Natural killer cell (primary cell): ENCODE results near the gene MAD1L1. TPM values are rescaled to one million over a fixed set of nuclear protein-coding genes. Genes with fewer than 3 reads are reported as not detected.

Source experiments
- ATAC-seq, 3 donors: fragments of 150-1000 bp in 2 of 3; fragments of 200-7000 bp in 1 of 3; cut with Tn5 transposase; 1 replicate in 1 of 3; 2 replicates in 2 of 3; pipeline ENCODE4 v1.10.0; 2021; ENCODE audit warnings: mild to moderate bottlenecking in 2 of 3, moderate library complexity in 2 of 3
- DNase-seq, 2 donors: peaks; one replicate each; pipeline versions ENCODE4 v3.0.0 to v3.0.0-alpha.2; 2013 to 2021; ENCODE audit warnings: mixed read lengths in 1 of 2
- H3K27ac ChIP-seq: one replicate; pipeline ENCODE4 v1.5.1; 2013; ENCODE audit warnings: mild to moderate bottlenecking, low read length
- H3K27me3 ChIP-seq: one replicate; pipeline ENCODE4 v1.6.1; 2013; ENCODE audit warnings: low read length; ENCODE audit not compliant: control insufficient read depth, insufficient read depth
- H3K36me3 ChIP-seq: one replicate; pipeline ENCODE4 v1.6.1; 2013; ENCODE audit warnings: low read length; ENCODE audit not compliant: control insufficient read depth, insufficient read depth
- H3K4me1 ChIP-seq: one replicate; pipeline ENCODE4 v1.6.1; 2013; ENCODE audit warnings: low read length; ENCODE audit not compliant: control insufficient read depth, insufficient read depth
- H3K4me3 ChIP-seq: one replicate; pipeline ENCODE4 v1.5.1; 2013; ENCODE audit warnings: low read length
- H3K9me3 ChIP-seq: one replicate; pipeline ENCODE4 v1.6.1; 2013; ENCODE audit warnings: low read length; ENCODE audit not compliant: control insufficient read depth, insufficient read depth
- H3K27ac Mint-ChIP-seq, 2 donors: one replicate each; pipeline ENCODE4 v1.8.0; 2022; ENCODE audit warnings: mild to moderate bottlenecking in 2 of 2, mixed read lengths in 2 of 2, moderate library complexity in 1 of 2
- H3K27me3 Mint-ChIP-seq, 2 donors: one replicate each; pipeline ENCODE4 v1.8.0; 2022; ENCODE audit warnings: low read depth in 2 of 2, mixed read lengths in 2 of 2
- H3K36me3 Mint-ChIP-seq: one replicate; pipeline ENCODE4 v1.8.0; 2022; ENCODE audit warnings: mixed read lengths
- H3K4me1 Mint-ChIP-seq, 2 donors: one replicate each; pipeline ENCODE4 v1.8.0; 2022; ENCODE audit warnings: mixed read lengths in 2 of 2
- H3K4me3 Mint-ChIP-seq: one replicate; pipeline ENCODE4 v1.8.0; 2022; ENCODE audit warnings: mild to moderate bottlenecking, moderate library complexity, mixed read lengths
- H3K9me3 Mint-ChIP-seq, 2 donors: one replicate each; pipeline ENCODE4 v1.8.0; 2022; ENCODE audit warnings: mixed read lengths in 2 of 2
- WGBS: methylation state at CpG from one replicate; pipeline ENCODE4 v1.1.7; 2013; ENCODE audit warnings: missing lambda C conversion rate; ENCODE audit not compliant: insufficient coverage; 5-methylcytosine and 5-hydroxymethylcytosine counted together
- intact Hi-C: fragments of 100-400 bp; cut with micrococcal nuclease; formaldehyde crosslinking; loops from one replicate; pipeline ENCODE4 v1.14.2; 2022
- total RNA-seq, 4 donors: library from RNA; stranded (reverse); fragments of 120-200 nt in 1 of 4; gene quantifications; one replicate each; pipeline versions ENCODE4 v1.2.3 to v1.2.4, GENCODE V29; 2013 to 2022
- TF ChIP-seq, protein P1 (sequence below): fragments of 200-600 bp; IDR thresholded peaks from one replicate; pipeline ENCODE4 v1.8.0; 2022; ENCODE audit warnings: antibody characterized with exemption

Gene MAD1L1
- total RNA-seq, 3 donors from 2014 or later (not counting 1 experiment from before 2014, with no cell fraction given) = 53.6 to 81.2 (median 77.4) TPM

DNA sequence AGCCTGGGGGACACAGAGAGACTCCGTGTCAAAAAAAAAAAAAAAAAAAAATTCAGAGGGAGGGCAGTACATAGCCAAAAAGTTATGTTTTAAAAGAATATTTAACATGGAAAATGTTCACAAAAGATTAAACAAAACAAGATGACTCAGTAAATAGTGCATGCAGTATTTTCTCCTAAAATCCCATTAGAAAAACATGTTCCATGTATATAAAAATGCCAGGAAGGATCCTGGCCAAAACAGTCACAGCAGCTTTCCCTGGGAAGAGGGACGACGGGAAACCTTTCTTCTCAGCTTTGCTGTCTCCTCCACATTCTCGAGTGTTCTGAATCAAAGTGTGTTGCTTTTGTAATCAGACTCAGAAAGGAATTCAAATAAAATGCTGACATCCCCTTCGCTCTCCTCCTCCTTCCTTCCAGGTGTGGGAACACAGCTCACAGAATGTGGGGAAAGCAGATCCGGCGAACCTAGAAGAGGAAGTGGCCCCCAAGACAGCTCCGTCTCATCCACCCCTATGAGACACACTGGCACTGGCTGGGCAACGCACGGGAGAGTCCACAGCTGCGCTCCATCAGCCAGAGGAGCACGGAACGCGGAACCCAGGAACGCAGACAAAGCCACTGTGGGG lies 139.4 kb downstream of the MAD1L1 start:
- Mint-ChIP-seq H3K4me1 (peaks cover 23 to 44% of the 10 kb centered on the region in 2 donors), H3K27me3 (peaks cover 12 to 32% of the 10 kb centered on the region in 2 donors), H3K9me3 (no peaks in the 10 kb centered on the region), H3K36me3 (no peaks in the 10 kb centered on the region), H3K27ac (no peak overlapping the region), H3K4me3 (no peak overlapping the region)
- H3K4me3 ChIP-seq = no peak overlapping the region
- no peaks in the 10 kb centered on the region for H3K36me3 ChIP-seq
- TF ChIP-seq, protein P1, sequence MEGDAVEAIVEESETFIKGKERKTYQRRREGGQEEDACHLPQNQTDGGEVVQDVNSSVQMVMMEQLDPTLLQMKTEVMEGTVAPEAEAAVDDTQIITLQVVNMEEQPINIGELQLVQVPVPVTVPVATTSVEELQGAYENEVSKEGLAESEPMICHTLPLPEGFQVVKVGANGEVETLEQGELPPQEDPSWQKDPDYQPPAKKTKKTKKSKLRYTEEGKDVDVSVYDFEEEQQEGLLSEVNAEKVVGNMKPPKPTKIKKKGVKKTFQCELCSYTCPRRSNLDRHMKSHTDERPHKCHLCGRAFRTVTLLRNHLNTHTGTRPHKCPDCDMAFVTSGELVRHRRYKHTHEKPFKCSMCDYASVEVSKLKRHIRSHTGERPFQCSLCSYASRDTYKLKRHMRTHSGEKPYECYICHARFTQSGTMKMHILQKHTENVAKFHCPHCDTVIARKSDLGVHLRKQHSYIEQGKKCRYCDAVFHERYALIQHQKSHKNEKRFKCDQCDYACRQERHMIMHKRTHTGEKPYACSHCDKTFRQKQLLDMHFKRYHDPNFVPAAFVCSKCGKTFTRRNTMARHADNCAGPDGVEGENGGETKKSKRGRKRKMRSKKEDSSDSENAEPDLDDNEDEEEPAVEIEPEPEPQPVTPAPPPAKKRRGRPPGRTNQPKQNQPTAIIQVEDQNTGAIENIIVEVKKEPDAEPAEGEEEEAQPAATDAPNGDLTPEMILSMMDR = no peak
- DNase-seq (no peak), ATAC-seq (no peak)
- no peaks in the 10 kb centered on the region for H3K9me3 ChIP-seq
- H3K27ac ChIP-seq = no peak overlapping the region
- peaks cover 25% of the 10 kb centered on the region for H3K4me1 ChIP-seq
- intact Hi-C loops = no loop called here
- 92% methylated on average over 15 of the region's 15 CpGs for WGBS
- no peaks in the 10 kb centered on the region for H3K27me3 ChIP-seq

DNA sequence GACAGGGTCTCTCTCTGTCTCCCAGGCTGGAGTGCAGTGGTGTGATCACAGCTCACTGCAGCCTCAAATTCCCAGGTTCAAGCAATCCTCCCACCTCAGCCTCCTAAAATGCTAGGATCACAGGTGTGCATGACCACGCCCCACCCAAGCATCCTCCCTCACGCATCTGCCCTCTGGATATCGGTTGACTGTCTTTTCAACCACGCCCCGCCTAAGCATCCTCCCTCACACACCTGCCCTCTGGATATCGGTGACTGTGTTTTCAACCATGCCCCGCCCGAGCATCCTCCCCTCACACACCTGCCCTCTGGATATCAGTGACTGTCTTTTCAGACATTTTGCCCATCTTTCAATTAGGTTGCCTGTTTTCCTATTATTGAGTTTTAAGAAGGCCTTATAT lies 140.5 kb downstream of the MAD1L1 start:
- TF ChIP-seq, protein P1 = no peak
- WGBS = 95% methylated on average over 8 of the region's 8 CpGs
- Histone ChIP-seq H3K36me3 (no peaks in the 10 kb centered on the region), H3K4me3 (no peak overlapping the region), H3K27ac (no peak overlapping the region), H3K27me3 (no peaks in the 10 kb centered on the region), H3K9me3 (no peaks in the 10 kb centered on the region), H3K4me1 (peaks cover 21% of the 10 kb centered on the region)
- Mint-ChIP-seq H3K9me3 (no peaks in the 10 kb centered on the region), H3K4me1 (peaks cover 12 to 35% of the 10 kb centered on the region in 2 donors), H3K27ac (no peak overlapping the region), H3K27me3 (peaks cover 2 to 27% of the 10 kb centered on the region in 2 donors), H3K4me3 (no peak overlapping the region), H3K36me3 (no peaks in the 10 kb centered on the region)
- no peak for DNase-seq
- intact Hi-C loops = no loop called here
- no peak for ATAC-seq

DNA sequence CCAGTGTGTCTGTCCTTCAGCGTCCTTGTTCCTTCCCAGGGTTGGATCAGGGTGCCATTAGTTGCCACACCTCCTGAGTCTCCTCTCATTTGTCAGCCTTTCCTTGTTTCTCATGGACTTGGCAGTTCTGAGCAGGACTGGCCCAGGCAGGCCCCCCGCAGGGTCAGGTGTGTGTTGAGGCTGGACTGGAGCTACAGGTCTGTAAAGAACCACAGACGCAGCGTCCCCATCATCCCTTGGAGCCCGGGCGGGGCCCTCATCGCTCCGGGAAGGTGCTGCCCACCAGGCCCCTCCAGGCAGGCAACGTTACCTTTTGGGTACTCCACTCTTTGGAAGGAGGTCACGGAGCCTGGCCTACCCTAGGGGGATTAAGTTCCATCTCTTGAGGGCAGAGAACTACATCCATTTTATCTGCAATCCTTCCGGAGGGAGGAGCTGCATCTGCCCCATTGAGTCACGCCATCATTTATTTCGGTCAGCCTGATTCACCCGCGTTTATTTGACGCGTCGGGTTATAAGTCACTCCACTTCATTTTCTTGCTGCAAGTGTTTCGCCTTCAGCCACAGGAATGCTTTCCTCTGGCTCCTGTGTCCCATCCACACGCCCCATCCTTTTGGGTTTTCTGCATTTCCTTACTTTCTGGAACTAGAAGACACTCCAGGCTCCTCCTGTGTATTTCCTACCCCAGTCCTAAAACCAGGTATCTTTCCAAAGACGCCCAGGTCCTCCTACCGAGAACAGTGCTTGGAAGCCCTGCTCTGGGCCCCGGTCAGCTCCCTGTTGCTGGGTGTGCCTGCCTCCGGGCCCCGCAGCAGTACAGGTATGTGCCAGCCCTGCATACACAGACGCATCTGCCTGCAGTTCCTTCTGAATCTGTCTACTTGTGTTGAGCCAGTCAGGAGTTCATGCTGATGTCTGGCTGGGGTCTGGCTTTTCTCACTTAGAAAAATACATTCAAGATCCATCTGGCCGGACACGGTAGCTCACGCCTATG lies 141.9 kb downstream of the MAD1L1 start:
- ATAC-seq = no peak
- H3K36me3 Mint-ChIP-seq = no peaks in the 10 kb centered on the region
- intact Hi-C loops = no loop called here
- no peaks in the 10 kb centered on the region for H3K9me3 Mint-ChIP-seq
- H3K27me3 ChIP-seq = no peaks in the 10 kb centered on the region
- peaks cover 16% of the 10 kb centered on the region for H3K4me1 ChIP-seq
- TF ChIP-seq, protein P1 = no peak
- H3K9me3 ChIP-seq = no peaks in the 10 kb centered on the region
- H3K36me3 ChIP-seq = no peaks in the 10 kb centered on the region
- H3K27ac ChIP-seq = no peak overlapping the region
- no peak overlapping the region for H3K4me3 ChIP-seq
- no peak overlapping the region for H3K27ac Mint-ChIP-seq
- H3K4me1 Mint-ChIP-seq = peaks cover 18 to 26% of the 10 kb centered on the region in 2 donors
- peaks cover 0 to 20% of the 10 kb centered on the region in 2 donors for H3K27me3 Mint-ChIP-seq
- no peak for DNase-seq
- WGBS = 97% methylated on average over 29 of the region's 29 CpGs
- H3K4me3 Mint-ChIP-seq = no peak overlapping the region
